Stimulated activated CD8-positive, alpha-beta memory T cell treated with anti-CD3 and anti-CD28 coated beads, Interleukin-4, amount 100 ng/mL, for 48 hours (primary cell): ENCODE data around the gene MT1E.
"Not testable (repeated sequence)": the region's sequence is repeated elsewhere in the genome, so short reads cannot be mapped to it uniquely, and the experiment has no call there.

Source experiments
- DNase-seq: peaks from one replicate; pipeline ENCODE4 v3.0.0-alpha.2; 2020

The MT1E gene

DNA sequence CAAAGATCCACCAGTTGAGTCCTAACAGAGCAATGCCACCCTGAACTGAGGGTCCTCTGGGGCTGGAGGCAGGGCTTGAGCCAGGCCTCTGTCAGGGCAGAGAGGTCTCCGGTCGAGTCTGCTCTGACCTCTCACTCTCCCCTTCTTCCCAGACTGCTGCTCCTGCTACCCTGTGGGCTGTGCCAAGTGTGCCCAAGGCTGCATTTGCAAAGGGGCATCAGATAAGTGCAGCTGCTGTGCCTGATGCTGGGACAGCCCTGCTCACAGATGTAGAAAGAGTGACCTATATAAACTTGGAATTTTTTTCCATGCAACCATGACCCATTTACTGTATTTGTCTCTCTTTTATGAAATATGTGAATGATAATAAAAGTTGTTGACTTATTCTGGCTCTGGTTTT is 23.7 kb downstream of the MT1E start:
- no peak for DNase-seq

- DNase-seq = no peak
These were observed 24.2 kb downstream of the MT1E start for GRCh38 chr16:56649820-56650219.

DNA sequence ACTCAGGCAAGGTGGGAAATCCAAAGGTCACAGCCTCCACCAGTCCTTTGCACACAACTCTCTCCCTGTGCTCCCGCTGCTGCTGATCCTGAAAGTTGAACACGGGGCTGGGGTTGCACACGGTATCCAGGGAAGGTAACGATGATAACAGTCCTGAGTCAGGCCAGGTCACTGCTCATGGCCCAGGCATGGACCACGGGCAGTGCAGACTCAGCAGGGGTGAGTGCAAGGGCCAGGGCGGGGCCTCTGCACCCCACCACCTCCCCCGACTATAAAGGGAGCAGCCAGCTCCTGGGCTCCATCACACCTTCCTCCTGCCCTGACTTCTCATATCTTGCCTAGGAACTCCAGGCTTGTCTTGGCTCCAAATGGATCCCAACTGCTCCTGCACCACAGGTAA is 26.0 kb downstream of the MT1E start, which contains the start of gene MT1B:
Gene MT1B, plus strand, starts transcription at position 301 of the 400 bp plus-strand sequence. Its CDS starts 68 bp downstream, at position 369.
- no peak for DNase-seq

GRCh38 chr16:56652600-56652999 is 27.0 kb downstream of the MT1E start:
- DNase-seq = no peak

- no peak for DNase-seq
These were observed 27.6 kb downstream of the MT1E start for GRCh38 chr16:56653218-56653617.

DNA sequence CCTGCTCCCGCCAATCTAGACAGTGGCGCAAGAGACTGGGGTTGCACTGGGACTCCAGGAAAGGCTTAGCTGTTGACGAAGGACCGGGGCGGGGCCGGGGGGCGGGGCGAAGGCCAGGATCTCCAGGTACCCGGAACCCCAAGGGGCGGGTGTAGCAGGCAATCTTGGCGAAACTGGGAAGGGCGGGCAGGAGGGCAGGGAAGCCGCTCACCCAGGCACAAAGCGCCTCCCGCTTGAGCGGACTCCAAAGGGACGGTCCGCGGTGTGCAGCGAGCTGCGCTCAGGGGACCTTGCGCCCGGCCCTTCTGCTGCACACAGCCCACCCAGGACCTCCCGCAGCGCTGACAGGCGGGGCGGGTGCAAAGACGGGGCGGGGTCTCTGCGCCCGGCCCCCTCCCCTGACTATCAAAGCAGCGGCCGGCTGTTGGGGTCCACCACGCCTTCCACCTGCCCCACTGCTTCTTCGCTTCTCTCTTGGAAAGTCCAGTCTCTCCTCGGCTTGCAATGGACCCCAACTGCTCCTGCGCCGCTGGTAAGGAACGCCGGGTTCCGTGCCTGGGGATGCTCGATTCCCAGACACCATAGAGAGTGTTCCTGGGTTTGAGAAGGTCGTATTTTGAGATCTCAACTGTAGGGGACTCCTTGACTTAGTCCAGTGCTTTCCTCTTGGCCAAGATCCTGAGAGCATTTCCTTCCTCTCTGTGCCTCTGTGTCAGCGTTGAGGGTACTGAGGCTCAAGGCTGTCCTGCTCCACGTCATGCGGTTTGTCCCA is 32.2 kb downstream of the MT1E start, which contains the start of gene MT1F:
Gene MT1F, plus strand, starts transcription at position 405 of the 772 bp plus-strand sequence. Its CDS starts 100 bp downstream, at position 505.
- peak; percentile 85 for DNase-seq

GRCh38 chr16:56658327-56658875 is 32.8 kb downstream of the MT1E start:
- no peak for DNase-seq

DNA sequence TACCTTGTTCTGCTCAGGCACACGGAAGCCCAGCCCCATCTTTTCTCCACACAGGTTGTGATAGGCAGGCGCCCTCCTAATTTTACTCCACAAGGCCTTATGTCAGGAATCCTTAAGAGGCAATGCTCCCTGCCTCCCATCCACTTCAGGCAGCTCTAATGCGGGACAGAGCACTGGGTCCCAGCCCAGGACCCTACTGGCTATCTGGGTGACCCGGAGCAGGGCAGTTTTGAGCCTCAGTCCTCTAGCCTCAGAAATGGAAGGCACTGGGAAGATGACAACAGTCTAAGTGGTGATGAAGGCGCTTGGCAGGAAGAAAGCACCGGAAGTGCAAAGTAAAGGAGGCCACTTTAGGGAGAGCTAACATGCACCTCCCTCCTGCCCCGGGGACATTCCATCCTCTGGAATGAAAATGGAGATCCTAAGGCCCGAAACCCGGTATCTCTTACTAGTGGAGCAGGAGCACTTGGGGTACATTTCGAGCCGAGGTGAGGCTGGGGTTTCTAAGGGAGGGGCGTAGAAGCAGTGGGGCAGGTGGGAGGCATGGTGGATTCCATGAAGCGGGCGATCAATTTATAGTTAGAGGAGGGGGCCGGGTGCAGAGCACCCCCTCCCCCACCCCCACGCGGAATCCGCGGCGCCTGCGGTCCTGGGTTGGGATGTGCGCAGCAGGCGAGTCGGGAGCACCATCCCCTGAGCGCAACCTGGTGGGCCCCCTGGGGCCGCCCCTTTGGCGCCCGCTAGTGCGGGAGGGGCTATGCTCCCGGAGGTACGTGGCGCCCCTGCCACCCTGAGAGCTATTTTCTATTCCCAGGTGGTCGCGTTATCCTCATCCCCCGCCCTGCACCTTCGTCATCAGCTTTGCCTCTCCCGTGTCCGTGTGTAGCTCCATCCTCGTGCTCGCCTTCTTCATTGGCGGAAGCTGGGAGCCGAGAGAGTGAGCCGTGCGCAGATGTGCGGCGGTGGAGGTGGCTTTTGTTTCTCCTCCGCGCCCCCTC is 37.1 kb downstream of the MT1E start:
- DNase-seq = peak; percentile 69

GRCh38 chr16:56664506-56664905 is 38.9 kb downstream of the MT1E start:
- no peak for DNase-seq

DNA sequence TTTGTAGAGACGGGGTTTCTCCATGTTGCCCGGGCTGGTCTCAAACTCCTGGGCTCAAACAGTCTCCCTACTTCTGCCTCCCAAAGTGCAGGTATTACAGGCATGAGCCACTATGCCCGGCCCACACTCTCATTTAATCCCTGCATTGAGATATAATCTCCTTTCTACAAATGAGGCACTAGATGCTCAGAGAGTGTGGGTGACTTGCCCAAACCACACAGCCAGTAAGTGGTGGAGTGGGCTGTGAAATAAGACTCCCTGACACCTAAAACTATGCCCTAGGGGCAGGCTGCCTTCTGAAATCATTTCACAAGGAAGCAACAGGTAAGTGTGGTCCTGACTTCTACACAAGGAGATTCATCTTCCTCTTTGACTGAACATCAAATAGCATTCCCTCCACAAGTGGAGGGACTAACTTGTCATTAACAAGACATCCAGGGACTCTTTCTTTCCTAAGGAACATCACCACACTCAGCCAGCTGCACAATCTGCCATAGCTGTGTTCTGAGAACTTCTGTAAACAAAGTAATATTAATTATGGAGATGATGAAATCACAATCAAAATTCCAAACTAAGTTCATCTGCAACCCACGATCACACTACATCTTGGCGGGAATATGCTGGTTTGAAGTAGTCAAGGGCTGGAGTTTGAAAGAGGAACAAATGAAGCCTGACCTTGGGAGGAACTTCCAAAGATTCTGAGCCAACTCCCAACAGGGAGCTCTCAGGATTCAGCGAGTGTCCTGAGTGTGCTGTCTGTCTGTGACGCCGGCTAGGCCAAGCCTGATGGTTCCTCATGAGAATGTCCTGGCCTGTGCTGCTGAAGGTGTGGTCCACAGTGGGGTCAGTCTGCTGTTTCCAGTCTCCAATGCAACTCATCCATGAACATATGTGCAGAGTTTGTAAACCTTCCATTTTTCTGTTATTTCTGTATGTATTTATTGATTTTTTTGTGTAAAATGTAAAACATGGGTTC is 40.0 kb downstream of the MT1E start:
- not testable (repeated sequence) for DNase-seq

DNA sequence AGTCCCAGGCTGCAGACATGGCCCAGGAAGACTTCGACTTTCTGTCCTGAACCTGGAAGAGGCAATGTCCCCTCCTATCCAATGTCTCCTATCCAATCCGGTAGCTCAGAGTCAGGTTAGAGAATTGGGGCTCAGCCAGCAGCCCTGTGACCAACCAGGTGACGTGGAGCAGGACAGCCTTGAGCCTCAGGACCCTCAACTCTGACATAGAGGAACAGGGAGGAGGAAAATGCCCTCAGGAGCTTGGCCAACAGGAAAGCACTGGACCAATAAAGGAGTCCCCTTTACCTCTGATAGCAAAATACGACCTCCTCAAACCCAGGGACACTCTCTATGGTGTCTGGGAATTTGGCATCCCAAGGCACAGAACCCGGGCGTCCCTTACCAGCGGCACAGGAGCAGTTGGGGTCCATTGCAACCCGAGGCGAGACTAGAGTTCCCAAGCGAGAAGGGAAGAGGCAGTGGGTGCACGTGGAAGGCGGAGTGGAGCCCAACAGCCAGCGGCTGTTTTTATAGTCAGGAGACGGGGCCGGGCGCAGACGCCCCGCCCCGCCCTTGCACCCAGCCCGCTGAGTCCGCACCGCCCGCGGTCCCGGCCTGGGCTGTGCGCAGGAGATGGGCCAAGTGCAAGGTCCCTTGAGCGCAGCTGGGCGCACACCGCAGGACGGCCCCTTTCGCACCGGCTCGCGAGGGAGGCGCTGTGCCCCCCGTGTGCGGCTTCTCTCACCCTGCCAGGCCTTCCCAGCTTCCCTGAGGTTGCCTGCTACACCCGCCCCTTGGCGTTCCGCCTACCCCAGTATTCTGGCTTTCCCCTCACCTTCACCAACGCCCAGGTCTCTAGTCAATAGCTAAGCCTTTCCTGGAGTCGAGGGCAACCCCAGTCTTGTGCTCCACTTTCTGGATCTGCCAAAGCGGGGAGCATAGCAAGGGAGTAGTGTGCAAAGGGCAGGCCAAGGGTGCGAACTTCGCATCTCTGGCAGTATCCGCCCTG is 42.3 kb downstream of the MT1E start, which contains the start of gene MT1G:
Gene MT1G, minus strand, starts transcription at position 485 of the 991 bp plus-strand sequence. Its CDS starts 72 bp downstream, at position 413.
- peak; percentile 69 for DNase-seq

GRCh38 chr16:56669005-56669839 is 43.6 kb downstream of the MT1E start, which contains the start of gene MT1H:
Gene MT1H, plus strand, starts transcription at chr16:56669814. Its CDS starts 71 bp downstream, at chr16:56669885.
- DNase-seq = peak; percentile 62

DNA sequence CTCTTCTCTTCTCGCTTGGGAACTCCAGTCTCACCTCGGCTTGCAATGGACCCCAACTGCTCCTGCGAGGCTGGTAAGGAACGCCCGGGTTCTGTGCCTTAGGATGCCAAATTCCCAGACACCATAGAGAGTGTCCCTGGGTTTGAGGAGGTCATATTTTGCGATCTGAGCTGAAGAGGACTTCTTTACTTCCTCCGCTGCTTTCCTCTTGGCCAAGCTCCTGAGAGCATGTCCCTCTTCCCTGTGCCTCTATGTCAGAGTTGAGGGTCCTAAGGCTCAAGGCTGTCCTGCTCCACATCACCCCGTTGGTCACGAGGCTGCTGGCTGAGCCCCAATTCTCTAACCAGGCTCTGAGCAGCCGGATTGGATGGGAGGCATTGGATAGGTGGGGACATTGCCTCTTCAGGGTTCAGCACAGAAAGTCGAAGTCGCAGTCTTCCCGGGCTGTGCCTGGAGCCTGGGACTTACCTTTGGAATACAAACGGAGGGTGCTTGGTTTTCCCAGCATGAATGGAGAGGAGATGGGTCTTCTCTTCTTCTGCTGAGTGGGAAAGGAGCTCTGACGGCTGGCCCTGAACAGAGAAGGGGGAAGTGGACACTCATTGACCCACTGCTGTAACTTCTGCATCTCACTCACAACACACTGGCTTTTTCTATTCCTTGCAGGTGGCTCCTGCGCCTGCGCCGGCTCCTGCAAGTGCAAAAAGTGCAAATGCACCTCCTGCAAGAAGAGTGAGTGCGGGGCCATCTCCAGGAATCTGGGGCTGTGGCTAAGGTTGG is 44.4 kb downstream of the MT1E start:
- no peak for DNase-seq

DNA sequence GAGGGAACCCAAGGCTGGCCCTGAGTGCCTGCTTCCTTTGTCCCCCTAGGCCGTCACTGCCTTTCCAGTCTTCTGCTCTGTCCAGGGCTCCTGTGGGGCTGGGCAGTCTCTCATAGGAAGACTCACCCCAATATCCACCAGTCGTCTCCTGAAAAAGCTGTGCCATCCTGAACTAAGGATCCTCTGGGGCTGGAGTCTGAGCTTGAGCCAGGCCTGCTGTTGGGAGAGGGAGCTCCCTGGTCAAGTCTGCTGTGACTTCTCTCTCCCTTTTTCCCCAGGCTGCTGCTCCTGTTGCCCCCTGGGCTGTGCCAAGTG is 45.0 kb downstream of the MT1E start:
- DNase-seq = no peak

- not testable (repeated sequence) for DNase-seq
These were observed 46.1 kb downstream of the MT1E start for GRCh38 chr16:56671691-56672090.

DNA sequence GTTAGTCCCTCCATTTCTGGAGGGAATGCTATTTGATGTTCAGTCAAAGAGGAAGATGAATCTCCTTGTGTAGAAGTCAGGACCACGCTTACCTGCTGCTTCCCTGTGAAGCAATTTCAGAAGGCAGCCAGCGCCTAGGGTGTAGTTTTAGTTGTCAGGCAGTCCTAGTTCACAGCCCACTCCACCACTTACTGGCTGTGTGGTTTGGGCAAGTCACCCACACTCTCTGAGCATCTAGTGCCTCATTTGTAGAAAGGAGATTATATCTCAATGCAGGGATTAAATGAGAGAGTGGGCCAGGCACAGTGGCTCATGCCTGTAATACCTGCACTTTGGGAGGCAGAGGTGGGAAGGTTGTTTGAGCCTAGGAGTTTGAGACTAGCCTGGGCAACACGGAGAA is 46.6 kb downstream of the MT1E start:
- not testable (repeated sequence) for DNase-seq

GRCh38 chr16:56672761-56673536 is 47.4 kb downstream of the MT1E start:
- DNase-seq = no peak

GRCh38 chr16:56673921-56674320 is 48.3 kb downstream of the MT1E start:
- no peak for DNase-seq
